ENCODE measurements around the gene PRLH. TPM values are rescaled to one million over a fixed set of nuclear protein-coding genes. Genes with fewer than 3 reads are reported as not detected.

PRLH gene
- polyA plus RNA-seq, 4 donors = not detected

GRCh38 chr2:237596520-237597195 is 30.3 kb downstream of the PRLH start:
- peak; percentile 58 to 65 for DNase-seq
- H3K4me3 ChIP-seq (ENCODE audit: low read depth in 1 of 3, low read length in 3 of 3) = no peak overlapping the region
- no peaks in the 10 kb centered on the region for H3K27me3 ChIP-seq (ENCODE audit: control insufficient read depth in 3 of 3, insufficient read depth in 3 of 3, low read length in 3 of 3)
- H3K36me3 ChIP-seq (ENCODE audit: control insufficient read depth in 3 of 3, insufficient read depth in 2 of 3, low read depth in 1 of 3, low read length in 3 of 3) = peaks cover 0 to 5% (median 0%) of the 10 kb centered on the region in 3 donors
- WGBS, 3 donors = 81 to 85% (median 83%) methylated on average over 13 of the region's 13 CpGs
- H3K9me3 ChIP-seq (ENCODE audit: control insufficient read depth in 2 of 2, insufficient read depth in 1 of 2, low read depth in 1 of 2, low read length in 1 of 2) = no peaks in the 10 kb centered on the region
- peaks cover 0 to 65% (median 0%) of the 10 kb centered on the region in 3 donors for H3K4me1 ChIP-seq (ENCODE audit: control insufficient read depth in 3 of 3, insufficient read depth in 2 of 3, low read depth in 1 of 3, low read length in 2 of 3)
- FAIRE-seq = no peak
- peak overlapping the region in 1 of 3 donors; percentile 34 for H3K27ac ChIP-seq (ENCODE audit: low read depth in 1 of 3, low read length in 2 of 3)

DNA sequence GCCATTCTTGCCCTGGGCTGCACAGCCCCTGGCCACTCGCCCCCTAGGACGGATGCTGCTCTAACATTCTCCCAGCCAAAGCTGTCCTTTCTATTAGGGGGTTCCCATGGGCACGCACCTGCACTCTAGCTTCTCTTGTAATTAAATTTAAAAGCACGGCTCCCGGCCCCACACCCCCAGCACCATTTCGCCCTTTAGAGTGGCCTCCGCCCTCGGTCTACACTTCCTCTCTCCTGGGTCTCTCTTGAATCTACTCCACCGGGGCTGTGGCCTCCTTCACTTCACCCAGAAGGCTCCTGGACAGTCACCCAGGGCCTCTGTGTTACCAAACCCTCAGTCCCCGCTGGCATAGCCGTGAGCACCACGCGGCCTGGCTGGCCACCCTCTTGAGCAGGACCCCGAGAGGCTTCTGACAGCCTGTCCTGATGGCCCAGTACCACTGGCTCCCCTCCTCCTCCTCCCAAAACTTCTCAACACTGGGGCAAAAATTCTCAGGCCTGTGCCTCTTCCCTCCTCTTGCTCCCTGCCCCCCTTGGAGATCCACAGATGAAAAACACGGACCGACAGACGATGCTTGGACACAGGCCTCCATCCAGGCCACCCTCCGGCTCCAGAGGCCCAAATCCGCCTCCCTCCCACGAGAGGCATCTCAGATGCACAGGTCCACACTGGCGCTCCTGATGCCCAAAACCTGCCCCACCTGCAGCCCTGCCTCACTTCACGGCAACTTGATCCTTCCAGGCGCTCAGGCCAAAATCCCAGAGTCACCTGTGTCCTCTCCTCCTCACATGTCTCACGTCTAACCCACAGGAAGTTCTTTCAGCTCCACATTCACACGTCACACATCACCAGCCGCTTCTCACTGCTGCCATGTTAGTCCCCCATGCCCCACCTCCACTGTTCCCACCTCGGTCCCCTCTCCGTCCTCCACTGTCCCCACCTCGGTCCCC is 31.1 kb downstream of the PRLH start:
- peaks cover 0 to 5% (median 0%) of the 10 kb centered on the region in 3 donors for H3K36me3 ChIP-seq (ENCODE audit: control insufficient read depth in 3 of 3, insufficient read depth in 2 of 3, low read depth in 1 of 3, low read length in 3 of 3)
- no peaks in the 10 kb centered on the region for H3K27me3 ChIP-seq (ENCODE audit: control insufficient read depth in 3 of 3, insufficient read depth in 3 of 3, low read length in 3 of 3)
- WGBS, 3 donors = 87 to 94% (median 87%) methylated on average over 29 of the region's 29 CpGs
- no peak overlapping the region for H3K27ac ChIP-seq (ENCODE audit: low read depth in 1 of 3, low read length in 2 of 3)
- DNase-seq (no peak), FAIRE-seq (no peak)
- H3K9me3 ChIP-seq (ENCODE audit: control insufficient read depth in 2 of 2, insufficient read depth in 1 of 2, low read depth in 1 of 2, low read length in 1 of 2) = no peaks in the 10 kb centered on the region
- H3K4me1 ChIP-seq (ENCODE audit: control insufficient read depth in 3 of 3, insufficient read depth in 2 of 3, low read depth in 1 of 3, low read length in 2 of 3) = peaks cover 0 to 65% (median 0%) of the 10 kb centered on the region in 3 donors
- no peak overlapping the region for H3K4me3 ChIP-seq (ENCODE audit: low read depth in 1 of 3, low read length in 3 of 3)

GRCh38 chr2:237598468-237599208 is 32.3 kb downstream of the PRLH start:
- 80 to 90% (median 88%) methylated on average over 14 of the region's 14 CpGs for WGBS, 3 donors
- DNase-seq = no peak
- Histone ChIP-seq H3K4me1 (ENCODE audit: control insufficient read depth in 3 of 3, insufficient read depth in 2 of 3, low read depth in 1 of 3, low read length in 2 of 3) (peaks cover 0 to 68% (median 0%) of the 10 kb centered on the region in 3 donors), H3K27ac (ENCODE audit: low read depth in 1 of 3, low read length in 2 of 3) (no peak overlapping the region), H3K27me3 (ENCODE audit: control insufficient read depth in 3 of 3, insufficient read depth in 3 of 3, low read length in 3 of 3) (no peaks in the 10 kb centered on the region), H3K4me3 (ENCODE audit: low read depth in 1 of 3, low read length in 3 of 3) (no peak overlapping the region), H3K36me3 (ENCODE audit: control insufficient read depth in 3 of 3, insufficient read depth in 2 of 3, low read depth in 1 of 3, low read length in 3 of 3) (no peaks in the 10 kb centered on the region), H3K9me3 (ENCODE audit: control insufficient read depth in 2 of 2, insufficient read depth in 1 of 2, low read depth in 1 of 2, low read length in 1 of 2) (peaks cover 0 to 3% of the 10 kb centered on the region in 2 donors)
- FAIRE-seq = no peak

GRCh38 chr2:237599465-237600110 is 33.2 kb downstream of the PRLH start:
- no peaks in the 10 kb centered on the region for H3K27me3 ChIP-seq (ENCODE audit: control insufficient read depth in 3 of 3, insufficient read depth in 3 of 3, low read length in 3 of 3)
- FAIRE-seq (no peak), DNase-seq (no peak)
- no peaks in the 10 kb centered on the region for H3K36me3 ChIP-seq (ENCODE audit: control insufficient read depth in 3 of 3, insufficient read depth in 2 of 3, low read depth in 1 of 3, low read length in 3 of 3)
- H3K9me3 ChIP-seq (ENCODE audit: control insufficient read depth in 2 of 2, insufficient read depth in 1 of 2, low read depth in 1 of 2, low read length in 1 of 2) = peaks cover 0 to 3% of the 10 kb centered on the region in 2 donors
- H3K4me1 ChIP-seq (ENCODE audit: control insufficient read depth in 3 of 3, insufficient read depth in 2 of 3, low read depth in 1 of 3, low read length in 2 of 3) = peaks cover 0 to 67% (median 0%) of the 10 kb centered on the region in 3 donors
- H3K27ac ChIP-seq (ENCODE audit: low read depth in 1 of 3, low read length in 2 of 3) = peak overlapping the region in 1 of 3 donors; percentile 8
- 76 to 79% (median 79%) methylated on average over 9 of the region's 9 CpGs for WGBS, 3 donors
- no peak overlapping the region for H3K4me3 ChIP-seq (ENCODE audit: low read depth in 1 of 3, low read length in 3 of 3)

GRCh38 chr2:237600205-237600846 is 34.0 kb downstream of the PRLH start:
- H3K4me1 ChIP-seq (ENCODE audit: control insufficient read depth in 3 of 3, insufficient read depth in 2 of 3, low read depth in 1 of 3, low read length in 2 of 3) = peaks cover 0 to 60% (median 0%) of the 10 kb centered on the region in 3 donors
- H3K27ac ChIP-seq (ENCODE audit: low read depth in 1 of 3, low read length in 2 of 3) = peak overlapping the region in 2 of 3 donors; percentile 22 to 86
- no peaks in the 10 kb centered on the region for H3K27me3 ChIP-seq (ENCODE audit: control insufficient read depth in 3 of 3, insufficient read depth in 3 of 3, low read length in 3 of 3)
- no peaks in the 10 kb centered on the region for H3K36me3 ChIP-seq (ENCODE audit: control insufficient read depth in 3 of 3, insufficient read depth in 2 of 3, low read depth in 1 of 3, low read length in 3 of 3)
- no peak overlapping the region for H3K4me3 ChIP-seq (ENCODE audit: low read depth in 1 of 3, low read length in 3 of 3)
- H3K9me3 ChIP-seq (ENCODE audit: control insufficient read depth in 2 of 2, insufficient read depth in 1 of 2, low read depth in 1 of 2, low read length in 1 of 2) = peaks cover 0 to 3% of the 10 kb centered on the region in 2 donors
- no peak for DNase-seq
- 59 to 73% (median 60%) methylated on average over 16 of the region's 16 CpGs for WGBS, 3 donors
- no peak for FAIRE-seq

GRCh38 chr2:237601453-237602116 is 35.2 kb downstream of the PRLH start:
- Histone ChIP-seq H3K27me3 (ENCODE audit: control insufficient read depth in 3 of 3, insufficient read depth in 3 of 3, low read length in 3 of 3) (no peaks in the 10 kb centered on the region), H3K4me3 (ENCODE audit: low read depth in 1 of 3, low read length in 3 of 3) (no peak overlapping the region), H3K4me1 (ENCODE audit: control insufficient read depth in 3 of 3, insufficient read depth in 2 of 3, low read depth in 1 of 3, low read length in 2 of 3) (peaks cover 0 to 50% (median 0%) of the 10 kb centered on the region in 3 donors), H3K27ac (ENCODE audit: low read depth in 1 of 3, low read length in 2 of 3) (peak overlapping the region in 1 of 3 donors; percentile 86), H3K9me3 (ENCODE audit: control insufficient read depth in 2 of 2, insufficient read depth in 1 of 2, low read depth in 1 of 2, low read length in 1 of 2) (peaks cover 0 to 3% of the 10 kb centered on the region in 2 donors), H3K36me3 (ENCODE audit: control insufficient read depth in 3 of 3, insufficient read depth in 2 of 3, low read depth in 1 of 3, low read length in 3 of 3) (no peaks in the 10 kb centered on the region)
- DNase-seq (peak; percentile 74 to 87), FAIRE-seq (no peak)
- 71 to 76% (median 73%) methylated on average over 14 of the region's 14 CpGs for WGBS, 3 donors

DNA sequence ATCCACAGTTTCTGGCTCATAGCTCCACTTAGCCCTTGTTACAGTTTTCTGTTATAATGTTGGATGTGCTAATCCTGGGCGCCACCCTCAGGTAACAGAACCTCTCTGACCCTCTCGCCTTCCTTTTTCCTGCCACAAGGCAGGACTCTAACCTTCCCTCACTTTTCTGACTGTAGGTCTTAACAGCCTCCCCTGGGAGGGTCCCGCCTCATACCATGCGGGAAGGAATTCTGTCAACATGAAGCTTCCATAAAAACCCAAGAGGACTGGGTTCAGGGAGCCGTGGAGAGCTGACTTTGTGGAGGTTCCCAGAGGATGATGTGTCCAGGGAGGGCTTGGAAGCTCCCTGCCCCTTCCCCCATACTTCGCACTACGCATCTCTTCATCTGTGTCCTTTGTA is 36.0 kb downstream of the PRLH start:
- WGBS, 3 donors = 84 to 92% (median 90%) methylated on average over 7 of the region's 7 CpGs
- no peaks in the 10 kb centered on the region for H3K27me3 ChIP-seq (ENCODE audit: control insufficient read depth in 3 of 3, insufficient read depth in 3 of 3, low read length in 3 of 3)
- H3K4me1 ChIP-seq (ENCODE audit: control insufficient read depth in 3 of 3, insufficient read depth in 2 of 3, low read depth in 1 of 3, low read length in 2 of 3) = peaks cover 0 to 44% (median 0%) of the 10 kb centered on the region in 3 donors
- H3K4me3 ChIP-seq (ENCODE audit: low read depth in 1 of 3, low read length in 3 of 3) = no peak overlapping the region
- peaks cover 0 to 3% of the 10 kb centered on the region in 2 donors for H3K9me3 ChIP-seq (ENCODE audit: control insufficient read depth in 2 of 2, insufficient read depth in 1 of 2, low read depth in 1 of 2, low read length in 1 of 2)
- H3K36me3 ChIP-seq (ENCODE audit: control insufficient read depth in 3 of 3, insufficient read depth in 2 of 3, low read depth in 1 of 3, low read length in 3 of 3) = no peaks in the 10 kb centered on the region
- no peak for FAIRE-seq
- peak overlapping the region in 1 of 3 donors; percentile 86 for H3K27ac ChIP-seq (ENCODE audit: low read depth in 1 of 3, low read length in 2 of 3)
- DNase-seq = no peak
